Measurements from ENCODE around the gene USP3. TPM values are rescaled to one million over a fixed set of nuclear protein-coding genes. Genes with fewer than 3 reads are reported as not detected.
"Not testable (repeated sequence)": the region's sequence is repeated elsewhere in the genome, so short reads cannot be mapped to it uniquely, and the experiment has no call there.

USP3 gene
- total RNA-seq, 1 experiment from 2014 or later, result 54.2 TPM

DNA sequence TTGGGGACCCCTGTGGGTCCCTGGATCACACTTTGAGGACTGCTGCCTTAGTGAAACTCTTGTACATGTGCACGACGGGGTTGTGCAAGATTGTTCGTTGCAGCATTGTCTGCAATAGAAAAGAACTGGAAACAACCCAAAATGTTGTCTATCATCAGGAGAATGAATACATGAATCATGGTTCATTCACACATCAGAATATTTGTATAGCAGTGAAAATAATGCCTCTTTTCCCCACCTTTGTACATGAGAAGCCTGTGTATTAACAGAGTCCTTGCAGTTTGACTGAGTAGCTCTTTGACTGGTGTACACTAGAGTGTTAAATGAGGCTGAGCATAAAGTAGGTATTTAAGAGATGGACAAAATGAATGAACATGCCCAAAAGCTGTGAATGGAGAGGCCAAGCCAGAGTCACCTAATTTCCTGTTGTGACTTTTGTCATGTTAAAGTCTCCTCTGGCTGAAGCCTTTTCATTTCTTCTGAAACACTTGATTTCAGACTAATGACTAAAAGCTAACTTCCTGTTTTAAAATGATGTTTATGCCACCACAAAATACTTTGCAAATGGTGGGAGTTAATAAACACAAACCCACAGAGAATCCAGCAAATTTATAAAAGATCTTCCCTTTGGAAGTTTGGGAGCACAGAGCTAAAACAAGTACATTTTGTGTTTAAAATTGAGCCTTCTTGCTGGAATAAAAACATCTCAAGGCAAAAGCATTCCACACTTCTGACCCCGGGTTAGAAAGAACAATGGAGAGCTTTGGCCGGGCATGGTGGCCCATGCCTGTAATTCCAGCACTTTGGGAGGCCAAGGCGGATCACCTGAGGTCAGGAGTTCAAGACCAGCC is 20.6 kb upstream of the USP3 start:
- H3K27ac Mint-ChIP-seq (ENCODE audit: unreplicated experiment), result no peak overlapping the region
- CTCF ChIA-PET, result interaction anchor here (1.0 kb wide), 1 partner anchor 21 kb away, joined by 5 read pairs; no protein-coding TSS in a partner anchor

DNA sequence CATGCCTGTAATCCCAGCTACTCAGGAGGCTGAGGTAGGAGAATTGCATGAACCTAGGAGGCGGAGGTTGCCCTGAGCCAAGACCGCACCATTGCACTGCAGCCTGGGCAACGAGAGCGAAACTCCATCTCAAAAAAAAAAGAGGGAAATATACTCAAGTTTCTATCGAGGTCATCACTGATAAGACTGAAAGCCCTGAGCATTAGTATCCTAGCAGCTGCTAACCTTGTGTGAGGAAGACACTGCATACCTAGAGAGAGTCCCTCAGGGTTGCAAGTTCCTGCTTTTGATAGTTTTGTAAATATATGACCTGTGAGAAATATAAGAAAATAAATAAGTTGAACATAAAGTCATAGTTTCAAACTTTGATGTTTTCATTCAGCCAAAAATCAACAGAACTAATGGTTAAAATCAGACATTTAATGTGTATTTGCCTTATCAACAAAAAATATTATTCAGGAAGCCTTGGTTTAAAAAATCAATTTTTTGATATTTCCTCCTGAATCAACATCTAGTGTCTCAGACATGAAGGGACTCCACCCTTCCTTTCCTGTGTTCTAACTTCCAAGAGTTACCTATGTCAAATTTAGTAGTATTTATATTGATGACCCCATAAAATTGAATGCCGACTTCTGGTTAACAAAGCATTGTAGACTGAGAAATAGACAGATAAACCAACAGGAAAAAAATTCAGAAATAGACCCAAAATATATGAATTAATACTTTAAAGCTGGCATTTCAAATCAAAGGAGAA is 19.8 kb upstream of the USP3 start:
- intact Hi-C loops (cut with micrococcal nuclease; ENCODE audit: unreplicated experiment), result no loop called here
- Histone ChIP-seq H3K36me3 (ENCODE audit: control insufficient read depth, insufficient read depth, low read length) (no peaks in the 10 kb centered on the region), H3K27me3 (replicated peaks; ENCODE audit: control insufficient read depth, insufficient read depth, low read length) (no peaks in the 10 kb centered on the region), H3K4me3 (ENCODE audit: low read depth, low read length) (no peak overlapping the region), H3K9me3 (no peaks in the 10 kb centered on the region), H3K4me1 (no peaks in the 10 kb centered on the region)
- H3K27ac Mint-ChIP-seq (ENCODE audit: unreplicated experiment), result no peak overlapping the region
- BruUV-seq (replicated peaks), result no TSS peak
- peaks cover 5% of the 10 kb centered on the region for H3K36me3 Mint-ChIP-seq (ENCODE audit: insufficient read depth, unreplicated experiment)
- ChIA-PET POLR2A (no interaction called here), CTCF (no interaction called here)
- H3K27me3 Mint-ChIP-seq (ENCODE audit: insufficient read depth, unreplicated experiment), result no peaks in the 10 kb centered on the region
- TF ChIP-seq, protein P1, sequence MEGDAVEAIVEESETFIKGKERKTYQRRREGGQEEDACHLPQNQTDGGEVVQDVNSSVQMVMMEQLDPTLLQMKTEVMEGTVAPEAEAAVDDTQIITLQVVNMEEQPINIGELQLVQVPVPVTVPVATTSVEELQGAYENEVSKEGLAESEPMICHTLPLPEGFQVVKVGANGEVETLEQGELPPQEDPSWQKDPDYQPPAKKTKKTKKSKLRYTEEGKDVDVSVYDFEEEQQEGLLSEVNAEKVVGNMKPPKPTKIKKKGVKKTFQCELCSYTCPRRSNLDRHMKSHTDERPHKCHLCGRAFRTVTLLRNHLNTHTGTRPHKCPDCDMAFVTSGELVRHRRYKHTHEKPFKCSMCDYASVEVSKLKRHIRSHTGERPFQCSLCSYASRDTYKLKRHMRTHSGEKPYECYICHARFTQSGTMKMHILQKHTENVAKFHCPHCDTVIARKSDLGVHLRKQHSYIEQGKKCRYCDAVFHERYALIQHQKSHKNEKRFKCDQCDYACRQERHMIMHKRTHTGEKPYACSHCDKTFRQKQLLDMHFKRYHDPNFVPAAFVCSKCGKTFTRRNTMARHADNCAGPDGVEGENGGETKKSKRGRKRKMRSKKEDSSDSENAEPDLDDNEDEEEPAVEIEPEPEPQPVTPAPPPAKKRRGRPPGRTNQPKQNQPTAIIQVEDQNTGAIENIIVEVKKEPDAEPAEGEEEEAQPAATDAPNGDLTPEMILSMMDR (IDR thresholded peaks at IDR 0.05; ENCODE audit: insufficient read depth in 1 of 2, low read depth in 1 of 2, low read length in 1 of 2, severe bottlenecking in 1 of 2, unreplicated experiment in 1 of 2), result no peak
- H3K9me3 Mint-ChIP-seq (ENCODE audit: unreplicated experiment), result no peaks in the 10 kb centered on the region
- no peak overlapping the region for H3K4me3 Mint-ChIP-seq (ENCODE audit: unreplicated experiment)
- no peak for DNase-seq
- peaks cover 12% of the 10 kb centered on the region for H3K4me1 Mint-ChIP-seq (ENCODE audit: low read depth, unreplicated experiment)

More for the DNA sequence above, 20.6 kb upstream of the USP3 start:
- Histone ChIP-seq H3K4me1 (no peaks in the 10 kb centered on the region), H3K4me3 (ENCODE audit: low read depth, low read length) (no peak overlapping the region), H3K36me3 (ENCODE audit: control insufficient read depth, insufficient read depth, low read length) (no peaks in the 10 kb centered on the region), H3K9me3 (no peaks in the 10 kb centered on the region), H3K27me3 (replicated peaks; ENCODE audit: control insufficient read depth, insufficient read depth, low read length) (no peaks in the 10 kb centered on the region)
- no TSS peak for BruUV-seq (replicated peaks)
- Mint-ChIP-seq H3K4me1 (ENCODE audit: low read depth, unreplicated experiment) (peaks cover 18% of the 10 kb centered on the region), H3K27me3 (ENCODE audit: insufficient read depth, unreplicated experiment) (no peaks in the 10 kb centered on the region), H3K9me3 (ENCODE audit: unreplicated experiment) (no peaks in the 10 kb centered on the region), H3K36me3 (ENCODE audit: insufficient read depth, unreplicated experiment) (peaks cover 5% of the 10 kb centered on the region), H3K4me3 (ENCODE audit: unreplicated experiment) (no peak overlapping the region)
- TF ChIP-seq, protein P1 (IDR thresholded peaks at IDR 0.05; ENCODE audit: insufficient read depth in 1 of 2, low read depth in 1 of 2, low read length in 1 of 2, severe bottlenecking in 1 of 2, unreplicated experiment in 1 of 2), result no peak
- intact Hi-C loops (cut with micrococcal nuclease; ENCODE audit: unreplicated experiment), result no loop called here
- POLR2A ChIA-PET, result no interaction called here
- no peak for DNase-seq

DNA sequence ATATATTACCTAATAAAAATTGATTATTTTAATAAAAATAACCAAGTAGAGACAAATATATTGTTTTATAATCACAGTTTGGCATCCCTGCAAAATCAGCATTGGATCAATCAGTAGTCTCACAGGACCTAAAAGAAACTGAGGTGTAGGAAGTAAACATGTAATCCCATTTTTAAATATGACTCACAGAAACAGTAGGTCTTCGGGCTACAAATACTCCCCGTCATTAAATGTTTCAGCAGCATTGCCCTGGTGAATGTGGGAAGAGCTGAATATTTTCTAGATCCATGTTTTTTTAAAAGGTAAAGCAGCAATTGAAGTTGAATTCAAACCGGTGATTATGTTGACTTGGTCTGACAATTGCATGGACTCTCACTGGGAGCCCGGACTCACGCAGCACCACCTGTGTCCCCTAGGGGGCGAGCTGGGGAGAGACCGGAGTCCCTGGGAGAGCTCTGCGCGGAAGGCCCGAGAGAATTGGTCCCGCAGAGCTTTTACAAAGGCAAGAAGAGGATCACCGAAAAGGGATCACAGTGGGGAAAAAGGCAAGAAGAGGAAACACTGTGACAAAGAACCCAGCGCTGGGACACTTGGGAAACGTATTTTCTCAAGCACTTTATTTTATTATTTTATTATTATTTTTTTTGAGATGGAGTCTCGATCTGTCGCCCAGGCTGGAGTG is 17.2 kb upstream of the USP3 start:
- Mint-ChIP-seq H3K36me3 (ENCODE audit: insufficient read depth, unreplicated experiment) (peaks cover 5% of the 10 kb centered on the region), H3K9me3 (ENCODE audit: unreplicated experiment) (no peaks in the 10 kb centered on the region), H3K4me1 (ENCODE audit: low read depth, unreplicated experiment) (peaks cover 6% of the 10 kb centered on the region), H3K27me3 (ENCODE audit: insufficient read depth, unreplicated experiment) (no peaks in the 10 kb centered on the region), H3K27ac (ENCODE audit: unreplicated experiment) (peak overlapping the region; percentile 45), H3K4me3 (ENCODE audit: unreplicated experiment) (no peak overlapping the region)
- Histone ChIP-seq H3K9me3 (no peaks in the 10 kb centered on the region), H3K4me1 (no peaks in the 10 kb centered on the region), H3K4me3 (ENCODE audit: low read depth, low read length) (no peak overlapping the region), H3K27me3 (replicated peaks; ENCODE audit: control insufficient read depth, insufficient read depth, low read length) (no peaks in the 10 kb centered on the region), H3K36me3 (ENCODE audit: control insufficient read depth, insufficient read depth, low read length) (no peaks in the 10 kb centered on the region)
- no TSS peak for BruUV-seq (replicated peaks)
- DNase-seq, result peak; percentile 78 to 88
- intact Hi-C loops (cut with micrococcal nuclease; ENCODE audit: unreplicated experiment), result loop anchor here (1.0 kb wide), 1 partner anchor 16 kb away; no protein-coding TSS in a partner anchor
- POLR2A ChIA-PET, result no interaction called here
- CTCF ChIA-PET, result interaction anchor here (0.6 to 1.5 kb wide), 8 partner anchors 10 to 113 kb away, joined by 3 to 17 read pairs (median 4); partner anchors contain the start of gene USP3
- TF ChIP-seq, protein P1 (IDR thresholded peaks at IDR 0.05; ENCODE audit: insufficient read depth in 1 of 2, low read depth in 1 of 2, low read length in 1 of 2, severe bottlenecking in 1 of 2, unreplicated experiment in 1 of 2), result peak; percentile 71 to 84

DNA sequence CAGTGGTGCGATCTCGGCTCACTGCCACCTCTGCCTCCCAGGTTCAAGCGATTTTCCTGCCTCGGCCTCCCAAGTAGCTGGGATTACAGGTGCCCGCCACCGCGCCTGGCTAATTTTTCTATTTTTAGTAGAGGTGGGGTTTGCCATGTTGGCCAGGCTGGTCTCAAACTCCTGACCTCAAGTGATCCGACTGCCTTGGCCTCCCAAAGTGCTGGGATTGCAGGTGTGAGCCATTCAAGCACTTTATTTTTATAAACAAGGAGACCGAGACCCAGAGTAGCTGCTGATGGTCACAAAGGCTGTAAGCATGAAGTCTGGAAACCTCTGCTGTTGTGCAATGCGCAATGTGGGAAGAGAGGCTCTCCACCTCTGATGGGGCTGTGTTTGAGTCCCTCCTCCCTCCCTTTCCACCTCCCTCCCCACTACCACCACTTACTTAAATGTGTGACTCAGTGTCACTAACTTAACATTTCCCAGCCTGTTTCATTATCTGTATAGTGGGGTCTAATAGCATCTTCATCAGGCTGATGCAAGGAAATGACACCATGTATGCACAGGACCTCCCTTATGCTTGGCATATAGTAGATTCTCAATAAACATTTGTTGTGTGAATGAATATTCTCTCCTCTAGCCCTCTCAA is 16.5 kb upstream of the USP3 start:
- H3K9me3 Mint-ChIP-seq (ENCODE audit: unreplicated experiment); H3K36me3 ChIP-seq (ENCODE audit: control insufficient read depth, insufficient read depth, low read length); H3K9me3 ChIP-seq; DNase-seq; H3K27me3 ChIP-seq (replicated peaks; ENCODE audit: control insufficient read depth, insufficient read depth, low read length); POLR2A ChIA-PET; H3K27me3 Mint-ChIP-seq (ENCODE audit: insufficient read depth, unreplicated experiment); H3K4me1 ChIP-seq; BruUV-seq (replicated peaks); H3K4me3 ChIP-seq (ENCODE audit: low read depth, low read length); H3K4me1 Mint-ChIP-seq (ENCODE audit: low read depth, unreplicated experiment); H3K36me3 Mint-ChIP-seq (ENCODE audit: insufficient read depth, unreplicated experiment); H3K4me3 Mint-ChIP-seq (ENCODE audit: unreplicated experiment): not testable (repeated sequence)
- H3K27ac Mint-ChIP-seq (ENCODE audit: unreplicated experiment), result peak overlapping the region; percentile 45
- intact Hi-C loops (cut with micrococcal nuclease; ENCODE audit: unreplicated experiment), result loop anchor here (1.0 kb wide), 1 partner anchor 15 kb away; no protein-coding TSS in a partner anchor
- CTCF ChIA-PET, result interaction anchor here (0.6 to 1.5 kb wide), 8 partner anchors 9 to 112 kb away, joined by 3 to 17 read pairs (median 4); partner anchors contain the start of gene USP3

All from Caco-2 (cell line).